ENCODE measurements around the gene ZBTB7C. TPM values are rescaled to one million over a fixed set of nuclear protein-coding genes. Genes with fewer than 3 reads are reported as not detected.

The ZBTB7C gene
- total RNA-seq, 6 donors from 2014 or later, result 6.1 to 18.1 (median 12.2) TPM

- 76 to 91% methylated on average over 2 to 4 of the region's 4 CpGs for WGBS, 2 donors
- DNase-seq (no peak), ATAC-seq (ENCODE audit: low FRiP score in 2 of 2) (no peak)
- TF ChIP-seq EP300 (IDR thresholded peaks at IDR 0.05), result no peak
- TF ChIP-seq POLR2A (IDR thresholded peaks at IDR 0.05), result no peak
- no peak for TF ChIP-seq CTCF (IDR thresholded peaks at IDR 0.05)
- TF ChIP-seq POLR2AphosphoS5 (IDR thresholded peaks at IDR 0.05), result no peak
- no peaks in the 10 kb centered on the region for H3K36me3 ChIP-seq
- H3K4me3 ChIP-seq, result no peak overlapping the region
- no peaks in the 10 kb centered on the region for H3K27me3 ChIP-seq
- H3K27ac ChIP-seq, result no peak overlapping the region
- H3K4me1 ChIP-seq, result no peaks in the 10 kb centered on the region
- no peaks in the 10 kb centered on the region for H3K9me3 ChIP-seq
These were observed 41.6 kb downstream of the ZBTB7C start for GRCh38 chr18:48367557-48367956.

DNA sequence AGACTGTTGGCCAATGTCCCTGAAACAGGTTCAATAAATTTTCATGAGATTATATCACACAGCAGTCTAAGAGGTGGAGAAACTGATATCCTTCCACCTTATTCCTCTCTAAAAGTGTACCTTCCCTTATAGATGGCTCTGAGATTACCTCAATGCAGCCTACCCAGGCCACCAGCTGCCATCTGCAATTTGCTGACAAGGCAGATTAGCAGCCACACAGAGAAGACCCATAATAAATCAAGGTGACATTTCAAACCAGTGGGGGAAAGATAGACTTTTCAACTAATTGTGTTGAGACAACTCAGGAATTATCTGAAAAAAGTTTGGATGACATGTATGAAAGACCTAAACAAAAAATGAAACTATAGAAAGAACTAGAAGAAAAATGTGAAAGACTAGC is 43.2 kb downstream of the ZBTB7C start:
- Histone ChIP-seq H3K4me1 (no peaks in the 10 kb centered on the region), H3K27ac (no peak overlapping the region), H3K4me3 (no peak overlapping the region), H3K36me3 (no peaks in the 10 kb centered on the region), H3K27me3 (no peaks in the 10 kb centered on the region), H3K9me3 (no peaks in the 10 kb centered on the region)
- TF ChIP-seq POLR2A (IDR thresholded peaks at IDR 0.05) (no peak), EP300 (IDR thresholded peaks at IDR 0.05) (no peak), POLR2AphosphoS5 (IDR thresholded peaks at IDR 0.05) (no peak), CTCF (IDR thresholded peaks at IDR 0.05) (no peak)
- no peak for DNase-seq
- ATAC-seq (ENCODE audit: low FRiP score in 2 of 2), result no peak

- TF ChIP-seq CTCF (IDR thresholded peaks at IDR 0.05) (no peak), POLR2A (IDR thresholded peaks at IDR 0.05) (no peak), POLR2AphosphoS5 (IDR thresholded peaks at IDR 0.05) (no peak), EP300 (IDR thresholded peaks at IDR 0.05) (no peak)
- no peak overlapping the region for H3K27ac ChIP-seq
- H3K4me3 ChIP-seq, result no peak overlapping the region
- H3K36me3 ChIP-seq, result no peaks in the 10 kb centered on the region
- H3K9me3 ChIP-seq, result no peaks in the 10 kb centered on the region
- ATAC-seq (ENCODE audit: low FRiP score in 2 of 2) (no peak), DNase-seq (no peak)
- H3K27me3 ChIP-seq, result no peaks in the 10 kb centered on the region
- 89 to 96% methylated on average over 5 of the region's 5 CpGs for WGBS, 2 donors
- no peaks in the 10 kb centered on the region for H3K4me1 ChIP-seq
These were observed 45.0 kb downstream of the ZBTB7C start for GRCh38 chr18:48364146-48364545.

DNA sequence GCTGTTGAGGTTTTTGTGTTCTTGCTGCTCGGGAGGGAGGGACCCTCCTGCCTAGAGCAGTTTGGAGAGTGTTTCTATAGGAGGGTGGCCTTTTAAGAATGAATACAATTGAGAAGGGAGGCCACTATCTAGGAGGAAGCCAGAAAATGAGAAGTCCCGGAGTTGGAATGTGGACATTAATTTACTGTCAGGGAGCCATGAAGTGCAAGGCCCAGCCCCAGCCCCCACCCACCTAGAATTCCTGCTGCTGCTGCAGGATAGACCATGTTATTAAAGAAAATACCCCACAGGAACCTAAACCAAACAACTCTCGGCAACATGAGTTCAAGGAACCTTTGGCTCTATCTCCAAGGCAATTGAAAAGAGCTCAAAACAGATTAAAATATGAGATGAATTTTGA is 46.0 kb downstream of the ZBTB7C start:
- no peak for ATAC-seq (ENCODE audit: low FRiP score in 2 of 2)
- 52 to 60% methylated on average over 3 of the region's 3 CpGs for WGBS, 2 donors
- Histone ChIP-seq H3K4me1 (no peaks in the 10 kb centered on the region), H3K36me3 (no peaks in the 10 kb centered on the region), H3K9me3 (no peaks in the 10 kb centered on the region), H3K27me3 (no peaks in the 10 kb centered on the region), H3K27ac (no peak overlapping the region), H3K4me3 (no peak overlapping the region)
- TF ChIP-seq EP300 (IDR thresholded peaks at IDR 0.05), result no peak
- no peak for TF ChIP-seq CTCF (IDR thresholded peaks at IDR 0.05)
- no peak for TF ChIP-seq POLR2A (IDR thresholded peaks at IDR 0.05)
- TF ChIP-seq POLR2AphosphoS5 (IDR thresholded peaks at IDR 0.05), result no peak
- no peak for DNase-seq

GRCh38 chr18:48361801-48362200 is 47.4 kb downstream of the ZBTB7C start:
- Histone ChIP-seq H3K27ac (no peak overlapping the region), H3K4me1 (no peaks in the 10 kb centered on the region), H3K9me3 (no peaks in the 10 kb centered on the region), H3K4me3 (no peak overlapping the region), H3K36me3 (no peaks in the 10 kb centered on the region), H3K27me3 (no peaks in the 10 kb centered on the region)
- DNase-seq (no peak), ATAC-seq (ENCODE audit: low FRiP score in 2 of 2) (no peak)
- 84 to 93% methylated on average over 3 to 4 of the region's 4 CpGs for WGBS, 2 donors
- TF ChIP-seq CTCF (IDR thresholded peaks at IDR 0.05) (no peak), POLR2AphosphoS5 (IDR thresholded peaks at IDR 0.05) (no peak), EP300 (IDR thresholded peaks at IDR 0.05) (no peak), POLR2A (IDR thresholded peaks at IDR 0.05) (no peak)
